Panc1 (cell line): ENCODE measurements around the gene PRKCG. TPM values are rescaled to one million over a fixed set of nuclear protein-coding genes. Genes with fewer than 3 reads are reported as not detected.
A peak's percentile ranks its signal among the peaks of the same experiment; 100 is the strongest.
"Not testable (repeated sequence)": the region's sequence is repeated elsewhere in the genome, so short reads cannot be mapped to it uniquely, and the experiment has no call there.

Experiments
- ATAC-seq: fragments of 200-7000 bp; cut with Tn5 transposase; 2 replicates; pipeline ENCODE4 v1.9.1; 2020; ENCODE audit warnings: mild to moderate bottlenecking, moderate library complexity
- BruUV-seq: library from RNA; stranded (reverse); fragments of 400-500 nt; replicated peaks from 2 replicates; lab custom pipeline; 2021; lab: Mats Ljungman, UMichigan
- CTCF ChIA-PET: fragments of 300-600 bp; sonication (Branson Sonifier 250); formaldehyde crosslinking; loops from one replicate; lab custom pipeline; 2022; ENCODE audit warnings: antibody characterized with exemption; lab: Charles Lee
- POLR2A ChIA-PET: fragments of 300-600 bp; sonication (Branson Sonifier 250); formaldehyde crosslinking; loops from one replicate; lab custom pipeline; 2022; ENCODE audit warnings: antibody characterized with exemption; lab: Charles Lee
- DNase-seq: peaks from one replicate; pipeline ENCODE4 v3.0.0-alpha.2; 2010; ENCODE audit warnings: low read depth, low spot score
- H3K27ac ChIP-seq: 2 replicates; pipeline ENCODE4 v1.5.1; 2011; ENCODE audit warnings: mild to moderate bottlenecking, low read length, inconsistent platforms
- H3K27me3 ChIP-seq: fragments of 200-500 bp; sonication (Bioruptor generic); 2 replicates; pipeline ENCODE4 v1.6.0; 2014; ENCODE audit warnings: low read length, inconsistent platforms; ENCODE audit not compliant: control insufficient read depth, insufficient read depth
- H3K36me3 ChIP-seq: fragments of 200-500 bp; sonication (Bioruptor generic); 2 replicates; pipeline ENCODE4 v1.5.1; 2014; ENCODE audit warnings: inconsistent platforms, mild to moderate bottlenecking, low read length, moderate library complexity; ENCODE audit not compliant: control insufficient read depth, insufficient read depth
- H3K4me1 ChIP-seq: 2 replicates; pipeline ENCODE4 v1.5.1; 2011; ENCODE audit warnings: inconsistent platforms, mild to moderate bottlenecking, low read length, moderate library complexity; ENCODE audit not compliant: control insufficient read depth, insufficient read depth
- H3K4me3 ChIP-seq, 2 experiments: 2 replicates each; pipeline ENCODE4 v1.5.1; 2011 to 2012; ENCODE audit warnings: low read depth in 2 of 2, low read length in 2 of 2, mild to moderate bottlenecking in 2 of 2, inconsistent platforms in 1 of 2, moderate library complexity in 1 of 2
- H3K9me3 ChIP-seq: fragments of 200-500 bp; sonication (Bioruptor generic); 2 replicates; pipeline ENCODE4 v1.5.1; 2014; ENCODE audit warnings: low read depth, mild to moderate bottlenecking, inconsistent platforms, low read length, moderate library complexity; ENCODE audit not compliant: control insufficient read depth, insufficient read depth
- POLR2AphosphoS5 ChIP-seq: IDR thresholded peaks from 2 replicates; pipeline ENCODE4 v1.6.1; 2012; ENCODE audit warnings: mild to moderate bottlenecking, low read depth, low read length, moderate library complexity
- SIN3A ChIP-seq: IDR thresholded peaks from 2 replicates; pipeline ENCODE4 v1.6.1; 2012; ENCODE audit warnings: low read depth, mild to moderate bottlenecking, low read length, moderate library complexity, borderline replicate concordance; ENCODE audit not compliant: insufficient read depth
- TCF7L2 ChIP-seq: IDR thresholded peaks from 2 replicates; pipeline ENCODE4 v1.6.1; 2011; ENCODE audit warnings: mild to moderate bottlenecking, low read depth, low read length, inconsistent platforms
- in situ Hi-C: cut with HindIII; loops from 2 replicates; pipeline ENCODE4 v1.10.0; 2016; ENCODE audit warnings: low sequenced_read_pairs, low pct_unique_long_range_greater_than_20kb
- intact Hi-C: fragments of 100-400 bp; cut with micrococcal nuclease; formaldehyde crosslinking; loops from one replicate; pipeline ENCODE4 v1.10.0; 2022; ENCODE audit not compliant: unreplicated experiment
- total RNA-seq: library from RNA; stranded (reverse); gene quantifications from one replicate; pipeline ENCODE4 v1.2.1, GENCODE V29; 2021; ENCODE audit not compliant: unreplicated experiment
- TF ChIP-seq, protein P1 (sequence below): fragments of 450-650 bp; IDR thresholded peaks from 2 replicates; pipeline ENCODE4 v1.5.1; 2017; ENCODE audit warnings: mild to moderate bottlenecking
- TF ChIP-seq, protein P2 (sequence below), 2 experiments: IDR thresholded peaks; 2 replicates each; pipeline ENCODE4 v1.6.1; 2011 to 2012; ENCODE audit warnings: low read depth in 2 of 2, control low read depth in 1 of 2, low read length in 1 of 2, mild to moderate bottlenecking in 1 of 2, moderate library complexity in 1 of 2; ENCODE audit not compliant: insufficient read depth in 1 of 2

Gene PRKCG
- total RNA-seq, 1 experiment from 2014 or later: 2.5 TPM

GRCh38 chr19:53840914-53841313 lies 41.1 kb upstream of the PRKCG start:
- H3K9me3 ChIP-seq, BruUV-seq, H3K27me3 ChIP-seq, POLR2A ChIA-PET, ATAC-seq, H3K4me3 ChIP-seq, DNase-seq, H3K36me3 ChIP-seq: not testable (repeated sequence)
- peak overlapping the region; percentile 77; the same call in 1 of the 2 replicates for H3K27ac ChIP-seq
- intact Hi-C loops: loop anchor here (10.0 kb wide), 1 partner anchor 144 kb away; no protein-coding TSS in a partner anchor
- peaks cover 20% of the 10 kb centered on the region for H3K4me1 ChIP-seq
- in situ Hi-C loops: loop anchor here (10.0 kb wide), 1 partner anchor 64 kb away; the partner anchor contains the start of gene CACNG7
- CTCF ChIA-PET: interaction anchor here (0.9 kb wide), 1 partner anchor 180 kb away, joined by 4 read pairs; no protein-coding TSS in a partner anchor

- intact Hi-C loops (loop anchor here (10.0 kb wide), 1 partner anchor 140 kb away; no protein-coding TSS in a partner anchor), in situ Hi-C loops (loop anchor here (10.0 kb wide), 1 partner anchor 60 kb away; the partner anchor contains the start of gene CACNG7)
- ATAC-seq: no peak
- H3K27ac ChIP-seq: no peak overlapping the region
- ChIA-PET CTCF (no interaction called here), POLR2A (no interaction called here)
- peaks cover 20% of the 10 kb centered on the region for H3K4me1 ChIP-seq
- no peak overlapping the region for H3K4me3 ChIP-seq
- H3K27me3 ChIP-seq: no peaks in the 10 kb centered on the region
- no peak for DNase-seq
- TF ChIP-seq, protein P1, sequence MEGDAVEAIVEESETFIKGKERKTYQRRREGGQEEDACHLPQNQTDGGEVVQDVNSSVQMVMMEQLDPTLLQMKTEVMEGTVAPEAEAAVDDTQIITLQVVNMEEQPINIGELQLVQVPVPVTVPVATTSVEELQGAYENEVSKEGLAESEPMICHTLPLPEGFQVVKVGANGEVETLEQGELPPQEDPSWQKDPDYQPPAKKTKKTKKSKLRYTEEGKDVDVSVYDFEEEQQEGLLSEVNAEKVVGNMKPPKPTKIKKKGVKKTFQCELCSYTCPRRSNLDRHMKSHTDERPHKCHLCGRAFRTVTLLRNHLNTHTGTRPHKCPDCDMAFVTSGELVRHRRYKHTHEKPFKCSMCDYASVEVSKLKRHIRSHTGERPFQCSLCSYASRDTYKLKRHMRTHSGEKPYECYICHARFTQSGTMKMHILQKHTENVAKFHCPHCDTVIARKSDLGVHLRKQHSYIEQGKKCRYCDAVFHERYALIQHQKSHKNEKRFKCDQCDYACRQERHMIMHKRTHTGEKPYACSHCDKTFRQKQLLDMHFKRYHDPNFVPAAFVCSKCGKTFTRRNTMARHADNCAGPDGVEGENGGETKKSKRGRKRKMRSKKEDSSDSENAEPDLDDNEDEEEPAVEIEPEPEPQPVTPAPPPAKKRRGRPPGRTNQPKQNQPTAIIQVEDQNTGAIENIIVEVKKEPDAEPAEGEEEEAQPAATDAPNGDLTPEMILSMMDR: no peak
- TF ChIP-seq POLR2AphosphoS5 (no peak), TCF7L2 (no peak), SIN3A (no peak)
- TF ChIP-seq, protein P2, sequence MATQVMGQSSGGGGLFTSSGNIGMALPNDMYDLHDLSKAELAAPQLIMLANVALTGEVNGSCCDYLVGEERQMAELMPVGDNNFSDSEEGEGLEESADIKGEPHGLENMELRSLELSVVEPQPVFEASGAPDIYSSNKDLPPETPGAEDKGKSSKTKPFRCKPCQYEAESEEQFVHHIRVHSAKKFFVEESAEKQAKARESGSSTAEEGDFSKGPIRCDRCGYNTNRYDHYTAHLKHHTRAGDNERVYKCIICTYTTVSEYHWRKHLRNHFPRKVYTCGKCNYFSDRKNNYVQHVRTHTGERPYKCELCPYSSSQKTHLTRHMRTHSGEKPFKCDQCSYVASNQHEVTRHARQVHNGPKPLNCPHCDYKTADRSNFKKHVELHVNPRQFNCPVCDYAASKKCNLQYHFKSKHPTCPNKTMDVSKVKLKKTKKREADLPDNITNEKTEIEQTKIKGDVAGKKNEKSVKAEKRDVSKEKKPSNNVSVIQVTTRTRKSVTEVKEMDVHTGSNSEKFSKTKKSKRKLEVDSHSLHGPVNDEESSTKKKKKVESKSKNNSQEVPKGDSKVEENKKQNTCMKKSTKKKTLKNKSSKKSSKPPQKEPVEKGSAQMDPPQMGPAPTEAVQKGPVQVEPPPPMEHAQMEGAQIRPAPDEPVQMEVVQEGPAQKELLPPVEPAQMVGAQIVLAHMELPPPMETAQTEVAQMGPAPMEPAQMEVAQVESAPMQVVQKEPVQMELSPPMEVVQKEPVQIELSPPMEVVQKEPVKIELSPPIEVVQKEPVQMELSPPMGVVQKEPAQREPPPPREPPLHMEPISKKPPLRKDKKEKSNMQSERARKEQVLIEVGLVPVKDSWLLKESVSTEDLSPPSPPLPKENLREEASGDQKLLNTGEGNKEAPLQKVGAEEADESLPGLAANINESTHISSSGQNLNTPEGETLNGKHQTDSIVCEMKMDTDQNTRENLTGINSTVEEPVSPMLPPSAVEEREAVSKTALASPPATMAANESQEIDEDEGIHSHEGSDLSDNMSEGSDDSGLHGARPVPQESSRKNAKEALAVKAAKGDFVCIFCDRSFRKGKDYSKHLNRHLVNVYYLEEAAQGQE (IDR thresholded peaks at IDR 0.05; ENCODE audit: insufficient read depth in 1 of 2, low read depth in 2 of 2, low read length in 1 of 2): no peak
- no peaks in the 10 kb centered on the region for H3K36me3 ChIP-seq
- no peaks in the 10 kb centered on the region for H3K9me3 ChIP-seq
- BruUV-seq: no TSS peak
Measured at GRCh38 chr19:53844849-53845246, 37.1 kb upstream of the PRKCG start.

- intact Hi-C loops (loop anchor here (10.0 kb wide), 1 partner anchor 137 kb away; no protein-coding TSS in a partner anchor), in situ Hi-C loops (loop anchor here (10.0 kb wide), 1 partner anchor 57 kb away; the partner anchor contains the start of gene CACNG7)
- ChIA-PET CTCF (no interaction called here), POLR2A (no interaction called here)
- Histone ChIP-seq H3K4me3 (no peak overlapping the region), H3K27ac (peak overlapping the region; percentile 8; the same call in 1 of the 2 replicates), H3K4me1 (peaks cover 10% of the 10 kb centered on the region), H3K36me3 (no peaks in the 10 kb centered on the region), H3K9me3 (no peaks in the 10 kb centered on the region), H3K27me3 (no peaks in the 10 kb centered on the region)
- BruUV-seq: no TSS peak
- no peak for TF ChIP-seq POLR2AphosphoS5
- TF ChIP-seq, protein P1: no peak
- TF ChIP-seq SIN3A: no peak
- TF ChIP-seq, protein P2 (IDR thresholded peaks at IDR 0.05; ENCODE audit: insufficient read depth in 1 of 2, low read depth in 2 of 2, low read length in 1 of 2): no peak
- no peak for TF ChIP-seq TCF7L2
- DNase-seq (no peak), ATAC-seq (no peak)
Measured at GRCh38 chr19:53847555-53847954, 34.4 kb upstream of the PRKCG start.
